Mucosa of descending colon (tissue), 3 donors: ENCODE results near the gene CSNK1A1L. TPM values are rescaled to one million over a fixed set of nuclear protein-coding genes. Genes with fewer than 3 reads are reported as not detected.

ENCODE experiments used
- ATAC-seq: fragments of 200-7000 bp; cut with Tn5 transposase; one replicate; pipeline ENCODE4 v1.9.1; 2020; ENCODE audit warnings: mild to moderate bottlenecking, moderate library complexity
- DNase-seq, 3 donors: peaks; one replicate each; pipeline ENCODE4 v3.0.0-alpha.2; 2020
- H3K36me3 ChIP-seq: fragments of 200-600 bp; one replicate; pipeline ENCODE4 v1.8.0; 2021; ENCODE audit warnings: low read depth, mild to moderate bottlenecking
- H3K4me1 ChIP-seq: fragments of 200-600 bp; one replicate; pipeline ENCODE4 v1.8.0; 2021; ENCODE audit warnings: low read depth, mild to moderate bottlenecking
- H3K4me3 ChIP-seq: fragments of 200-600 bp; one replicate; pipeline ENCODE4 v1.8.0; 2021; ENCODE audit warnings: mild to moderate bottlenecking
- H3K9me3 ChIP-seq: fragments of 200-600 bp; one replicate; pipeline ENCODE4 v1.8.0; 2021; ENCODE audit warnings: mild to moderate bottlenecking
- intact Hi-C, 2 donors: fragments of 100-400 bp; cut with DNase I in 1 of 2; cut with micrococcal nuclease in 1 of 2; formaldehyde crosslinking; loops; one replicate each; pipeline versions ENCODE4 v1.11.0 to v1.11.1; 2022; cut with DNase I, micrococcal nuclease
- long read RNA-seq, 2 donors: library from polyadenylated mRNA; unstranded; transcript quantifications; one replicate each; pipeline ENCODE4 v2.0.0, GENCODE V29; 2019 to 2021
- total RNA-seq, 3 donors: library from RNA; stranded (reverse); fragmentation: NEBNext Ultra II Directional in 2 of 3; extraction: Animal tissue kit (Norgen Biotek cat#: 25700) in 2 of 3; gene quantifications; one replicate each; pipeline versions ENCODE4 v1.2.1 to v1.2.4, GENCODE V29; 2021 to 2023
- TF ChIP-seq, protein P1 (sequence below): fragments of 200-600 bp; IDR thresholded peaks from one replicate; pipeline ENCODE4 v1.8.0; 2022; ENCODE audit warnings: antibody characterized with exemption, mild to moderate bottlenecking
- donor health status: DM: no; HTN: no; CAD: no; lungs with moderate emphysema.
- donor health status: DM: no; HTN: no; CAD: no.
- donor health status: DM: no; HTN: yes; CAD: no.

Gene CSNK1A1L
- not detected for total RNA-seq
- long read RNA-seq, donor 1, result 0 reads
- long read RNA-seq, donor 2, result 0 reads

DNA sequence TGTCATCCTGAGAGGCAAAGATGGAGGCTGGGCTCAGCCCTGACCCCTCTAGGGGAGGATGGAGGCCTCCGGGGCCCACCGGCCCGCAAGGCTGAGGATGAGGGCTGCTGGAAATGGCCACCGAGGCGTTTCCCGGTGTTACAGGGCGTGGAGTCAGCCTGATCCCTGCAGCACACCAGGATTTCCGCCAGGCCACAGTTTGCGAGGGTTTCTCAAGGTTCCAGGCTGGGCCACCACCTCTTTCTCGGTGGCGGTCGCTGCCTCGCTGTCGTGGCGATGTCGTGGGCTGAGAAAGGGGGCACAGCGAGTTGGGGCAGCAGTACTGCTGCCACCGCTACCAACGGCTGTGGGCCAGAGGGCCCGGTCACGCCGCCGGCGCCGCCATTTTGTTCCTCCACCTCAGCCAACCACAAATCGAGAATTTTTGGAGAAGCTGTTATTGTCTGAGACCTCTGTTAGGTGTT is at the start of gene CSNK1A1L:
TSS of gene CSNK1A1L (minus strand) at position 414 of the 464 bp plus-strand sequence. CDS start at position 6, 408 bp downstream.
- no peak for ATAC-seq
- no peaks in the 10 kb centered on the region for H3K4me1 ChIP-seq

DNA sequence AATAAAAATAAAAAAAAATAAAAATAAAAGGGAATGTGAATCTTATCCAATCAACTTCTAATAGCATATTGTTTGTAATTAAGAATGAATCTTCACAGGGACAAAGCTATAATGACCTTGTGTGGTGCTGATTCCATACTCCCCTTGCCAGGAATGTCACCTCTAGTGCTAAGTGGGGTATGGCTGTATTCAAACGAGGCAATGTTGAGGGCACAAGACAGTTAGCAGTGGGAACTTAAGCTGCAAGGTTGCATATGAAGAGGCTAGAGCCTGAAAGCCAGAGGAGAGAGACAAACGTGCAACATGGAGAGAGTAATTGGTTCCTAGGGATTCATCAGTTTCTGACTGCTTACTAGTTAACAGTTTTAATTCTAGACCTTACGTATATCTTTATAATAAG is 43.9 kb upstream of the CSNK1A1L start:
- no peaks in the 10 kb centered on the region for H3K36me3 ChIP-seq
- H3K4me1 ChIP-seq, result no peaks in the 10 kb centered on the region
- ATAC-seq, result no peak
- TF ChIP-seq, protein P1, sequence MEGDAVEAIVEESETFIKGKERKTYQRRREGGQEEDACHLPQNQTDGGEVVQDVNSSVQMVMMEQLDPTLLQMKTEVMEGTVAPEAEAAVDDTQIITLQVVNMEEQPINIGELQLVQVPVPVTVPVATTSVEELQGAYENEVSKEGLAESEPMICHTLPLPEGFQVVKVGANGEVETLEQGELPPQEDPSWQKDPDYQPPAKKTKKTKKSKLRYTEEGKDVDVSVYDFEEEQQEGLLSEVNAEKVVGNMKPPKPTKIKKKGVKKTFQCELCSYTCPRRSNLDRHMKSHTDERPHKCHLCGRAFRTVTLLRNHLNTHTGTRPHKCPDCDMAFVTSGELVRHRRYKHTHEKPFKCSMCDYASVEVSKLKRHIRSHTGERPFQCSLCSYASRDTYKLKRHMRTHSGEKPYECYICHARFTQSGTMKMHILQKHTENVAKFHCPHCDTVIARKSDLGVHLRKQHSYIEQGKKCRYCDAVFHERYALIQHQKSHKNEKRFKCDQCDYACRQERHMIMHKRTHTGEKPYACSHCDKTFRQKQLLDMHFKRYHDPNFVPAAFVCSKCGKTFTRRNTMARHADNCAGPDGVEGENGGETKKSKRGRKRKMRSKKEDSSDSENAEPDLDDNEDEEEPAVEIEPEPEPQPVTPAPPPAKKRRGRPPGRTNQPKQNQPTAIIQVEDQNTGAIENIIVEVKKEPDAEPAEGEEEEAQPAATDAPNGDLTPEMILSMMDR, result no peak
- no peak for DNase-seq
- no peak overlapping the region for H3K4me3 ChIP-seq
- H3K9me3 ChIP-seq, result no peaks in the 10 kb centered on the region
- intact Hi-C loops, result no loop called here

More for the DNA sequence above, at the start of gene CSNK1A1L:
- Histone ChIP-seq H3K4me3 (no peak within 1 kb of the TSS), H3K9me3 (no peaks in the 10 kb centered on the region), H3K36me3 (no peaks in the 10 kb centered on the region)
- DNase-seq, result peak in 1 of 3 donors; percentile 39
- TF ChIP-seq, protein P1, result no peak
- intact Hi-C loops, result loop anchor here in 1 of 2 donors (10.0 kb wide), 1 partner anchor 500 kb away; no protein-coding TSS in a partner anchor

DNA sequence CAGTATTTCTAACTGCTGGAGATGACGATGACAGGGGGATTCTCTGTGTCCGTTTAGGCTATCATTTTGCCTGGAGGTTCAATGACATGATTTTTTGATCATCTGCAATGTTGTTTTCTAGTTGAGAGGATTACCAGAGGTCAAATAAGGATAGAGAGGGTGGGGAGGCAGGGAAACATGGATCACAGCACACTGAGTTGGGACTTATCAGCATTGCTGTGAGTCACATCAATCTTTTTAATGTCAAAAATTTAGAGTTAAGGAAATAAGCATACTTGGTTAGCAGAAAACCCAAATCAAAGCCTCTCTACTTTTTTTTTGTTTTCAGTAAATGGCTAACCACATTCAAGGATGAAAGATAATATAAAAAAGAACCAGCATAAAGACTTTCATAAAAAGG is 43.0 kb upstream of the CSNK1A1L start:
- Histone ChIP-seq H3K4me3 (no peak overlapping the region), H3K36me3 (no peaks in the 10 kb centered on the region), H3K9me3 (no peaks in the 10 kb centered on the region), H3K4me1 (no peaks in the 10 kb centered on the region)
- ATAC-seq (no peak), DNase-seq (no peak)
- TF ChIP-seq, protein P1, result no peak
- intact Hi-C loops, result no loop called here

DNA sequence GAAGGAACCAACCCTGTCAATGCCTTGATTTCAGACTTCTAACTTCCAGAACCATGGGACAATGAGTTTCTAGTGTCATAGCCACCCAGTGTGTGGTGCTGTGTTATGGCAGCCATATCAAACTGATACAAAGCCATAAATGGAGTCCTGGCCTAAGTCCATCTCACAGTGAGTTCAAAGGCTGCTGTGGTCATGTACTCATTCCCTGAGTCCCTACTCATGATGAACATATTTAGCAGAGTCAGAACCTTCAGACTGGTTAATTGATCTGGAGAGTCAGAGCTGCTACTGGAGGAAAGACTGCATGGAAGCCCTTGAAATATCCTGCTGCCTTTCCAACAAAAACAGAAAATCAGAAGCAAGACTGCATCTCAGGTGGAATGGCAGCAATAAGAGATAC is 39.2 kb upstream of the CSNK1A1L start:
- Histone ChIP-seq H3K4me3 (no peak overlapping the region), H3K9me3 (no peaks in the 10 kb centered on the region), H3K36me3 (no peaks in the 10 kb centered on the region), H3K4me1 (no peaks in the 10 kb centered on the region)
- TF ChIP-seq, protein P1, result no peak
- no peak for DNase-seq
- intact Hi-C loops, result no loop called here
- no peak for ATAC-seq

DNA sequence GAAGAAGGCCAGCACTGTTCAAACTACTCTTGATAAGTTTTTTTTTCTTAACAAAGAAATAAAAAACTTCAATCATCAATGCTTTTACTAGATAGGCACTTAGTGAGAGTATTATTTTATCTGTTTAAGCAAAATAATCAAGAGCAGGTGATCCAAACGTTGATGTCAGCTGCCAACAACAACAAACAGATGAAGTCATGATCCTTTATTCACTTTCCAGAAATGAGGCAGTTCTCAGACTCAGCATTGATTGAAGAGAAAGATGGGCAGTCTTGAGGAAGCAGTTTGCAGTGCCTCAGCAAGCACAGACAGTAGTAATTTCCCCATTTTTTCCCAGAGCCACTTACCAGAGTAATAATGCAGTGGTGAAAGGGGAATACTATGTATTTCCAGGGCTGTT is 38.4 kb upstream of the CSNK1A1L start:
- ATAC-seq, result no peak

More for the DNA sequence above, 38.4 kb upstream of the CSNK1A1L start:
- H3K36me3 ChIP-seq, result no peaks in the 10 kb centered on the region
- intact Hi-C loops, result no loop called here
- H3K4me3 ChIP-seq, result no peak overlapping the region
- TF ChIP-seq, protein P1, result no peak
- DNase-seq, result no peak
- H3K4me1 ChIP-seq, result no peaks in the 10 kb centered on the region
- no peaks in the 10 kb centered on the region for H3K9me3 ChIP-seq
